Right lobe of liver (tissue), 4 donors: ENCODE measurements around the gene PAK5.

Experiments
- CTCF ChIP-seq, 4 donors: fragments of 200-600 bp in 3 of 4; fragments of 450-650 bp in 1 of 4; IDR thresholded peaks; one replicate each; pipeline versions ENCODE4 v1.5.1 to v1.8.0; 2016 to 2022; ENCODE audit warnings: antibody characterized with exemption in 4 of 4, mild to moderate bottlenecking in 2 of 4
- POLR2A ChIP-seq: fragments of 450-650 bp; IDR thresholded peaks from one replicate; pipeline ENCODE4 v1.6.1; 2017; ENCODE audit warnings: antibody characterized with exemption, mild to moderate bottlenecking
- donor health status: DM: no; HTN: no; CAD: no.
- donor health status: DM: no; HTN: no; CAD: no.
- donor health status: DM: no; HTN: yes; CAD: no.

GRCh38 chr20:9886227-9886626, 47.4 kb upstream of the PAK5 start:
- TF ChIP-seq POLR2A: no peak
- TF ChIP-seq CTCF (IDR thresholded peaks at IDR 0.05): no peak
